GM10847 (cell line): ENCODE results near the gene FGF13.

Experiments
- POLR2A ChIP-seq: IDR thresholded peaks from 2 replicates; pipeline ENCODE4 v1.6.1; 2011; ENCODE audit not compliant: insufficient read length; ENCODE audit errors: extremely low read depth

Gene FGF13

GRCh38 chrX:138704101-138704500, 7.4 kb downstream of the FGF13 start:
- TF ChIP-seq POLR2A = no peak

DNA sequence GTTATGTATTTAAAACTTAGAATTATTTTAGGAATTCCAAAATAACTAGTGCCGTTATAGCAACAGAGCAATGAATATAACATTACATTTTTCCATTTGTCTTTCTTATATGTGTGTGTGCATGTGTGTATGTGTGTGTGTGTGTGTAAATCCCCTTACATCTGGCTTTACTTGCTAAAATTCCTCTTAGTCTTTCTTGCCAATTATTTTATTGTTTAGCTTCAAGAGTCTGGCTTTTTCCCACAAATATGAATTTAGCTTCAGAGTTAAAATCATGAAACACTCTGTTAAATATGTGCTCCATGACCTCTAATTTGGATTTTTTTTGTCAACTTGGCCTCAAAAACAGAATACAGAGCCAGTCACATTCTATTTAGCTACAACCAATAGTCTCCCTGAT, 18.9 kb downstream of the FGF13 start:
- no peak for TF ChIP-seq POLR2A

DNA sequence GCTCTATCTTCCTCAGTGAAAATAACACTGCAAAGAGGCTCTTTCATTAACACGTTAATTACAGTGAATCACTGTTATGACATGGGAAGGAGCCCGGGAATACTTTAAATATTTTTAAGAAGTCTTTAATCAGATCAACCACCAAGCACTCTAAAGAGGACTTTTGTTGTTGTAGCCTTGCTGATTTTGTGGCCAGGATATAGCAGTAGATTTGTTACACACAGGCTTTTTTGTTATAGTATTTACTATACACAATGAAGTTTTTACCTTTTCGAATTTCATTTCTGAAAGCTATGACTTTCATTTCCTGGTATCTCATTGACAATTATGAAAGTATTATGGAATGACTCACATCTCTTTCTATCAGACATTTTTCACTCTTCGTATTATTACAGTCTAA, 20.3 kb downstream of the FGF13 start:
- TF ChIP-seq POLR2A = no peak

GRCh38 chrX:138690591-138690990, 20.9 kb downstream of the FGF13 start:
- no peak for TF ChIP-seq POLR2A

DNA sequence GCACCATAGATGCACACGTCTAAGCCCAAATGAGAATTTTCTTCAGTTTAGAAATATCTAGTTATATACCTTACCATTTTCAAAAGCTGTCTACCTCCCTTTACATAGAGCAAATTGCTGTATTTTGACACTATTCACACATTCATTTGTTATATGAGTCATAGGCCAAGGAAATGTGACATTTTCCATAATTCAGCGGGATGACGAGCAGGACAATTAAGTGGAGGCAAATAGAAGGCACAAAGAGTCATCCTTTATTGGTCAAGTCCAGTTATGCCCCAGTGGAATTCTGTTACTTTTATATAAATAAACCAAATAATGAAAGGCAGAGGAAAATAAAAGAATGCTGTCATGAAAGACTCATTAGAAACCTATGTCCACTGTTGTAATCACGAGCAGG, 27.9 kb downstream of the FGF13 start:
- no peak for TF ChIP-seq POLR2A

- no peak for TF ChIP-seq POLR2A
Observed at GRCh38 chrX:138669693-138670092, 41.8 kb downstream of the FGF13 start.

DNA sequence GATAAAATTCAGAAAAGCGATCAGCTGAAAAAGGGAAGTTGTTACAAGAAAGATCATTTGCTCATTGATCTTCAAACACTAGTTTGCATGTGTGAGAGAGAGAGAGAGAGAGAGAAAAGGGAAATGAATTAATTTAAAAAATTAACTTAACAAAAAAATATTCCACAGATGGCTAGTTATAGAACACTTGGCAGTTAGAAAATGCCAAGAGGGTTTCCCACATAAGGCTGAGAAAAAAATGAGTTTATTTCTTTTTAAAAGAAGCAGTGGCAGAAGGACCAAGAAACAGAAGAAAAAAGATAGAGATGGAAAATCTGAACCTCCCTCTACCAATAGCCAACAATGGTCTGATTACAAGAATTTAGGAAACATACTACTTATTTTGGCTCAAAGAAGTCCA, 47.1 kb downstream of the FGF13 start:
- no peak for TF ChIP-seq POLR2A

DNA sequence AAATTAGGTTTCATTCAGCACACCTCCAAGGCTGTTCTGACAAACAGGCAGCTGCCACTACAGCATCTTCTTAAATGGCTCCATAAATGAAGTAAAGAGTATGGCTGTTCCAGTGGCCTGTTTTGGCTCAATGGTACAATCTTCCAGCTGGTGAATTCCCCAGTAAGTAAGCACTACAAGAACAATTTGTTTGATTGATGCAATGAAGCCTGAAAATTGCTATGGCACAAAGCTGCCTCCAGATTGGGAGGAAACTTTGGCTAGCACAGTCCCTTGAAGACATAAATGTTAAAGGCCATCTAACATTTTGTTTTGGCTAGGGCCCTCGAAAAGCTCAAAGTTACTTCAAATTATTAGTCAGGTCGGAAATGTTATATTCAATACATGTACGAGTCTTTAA, 47.5 kb downstream of the FGF13 start:
- TF ChIP-seq POLR2A = no peak

DNA sequence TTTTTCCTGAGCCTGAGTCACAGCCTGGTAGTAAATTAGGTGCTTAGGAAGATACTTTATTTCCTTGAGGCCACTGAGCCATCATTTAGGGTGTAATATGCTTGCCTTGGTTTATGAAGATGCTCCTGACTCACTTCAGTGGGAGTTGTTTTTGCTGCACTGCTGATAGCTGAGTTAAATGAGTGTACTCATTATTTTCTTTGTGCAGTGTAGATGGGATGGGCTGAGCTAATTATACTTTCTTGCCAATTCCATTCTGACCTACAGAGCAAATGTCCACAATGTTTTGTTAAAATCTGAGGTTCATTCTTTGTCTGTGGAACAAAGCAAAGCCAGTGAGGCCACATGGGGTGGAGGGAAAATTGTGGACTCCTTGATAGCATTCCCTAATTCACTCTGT, 60.0 kb downstream of the FGF13 start:
- no peak for TF ChIP-seq POLR2A

- TF ChIP-seq POLR2A = no peak
Observed at GRCh38 chrX:138648568-138648967, 62.9 kb downstream of the FGF13 start.

DNA sequence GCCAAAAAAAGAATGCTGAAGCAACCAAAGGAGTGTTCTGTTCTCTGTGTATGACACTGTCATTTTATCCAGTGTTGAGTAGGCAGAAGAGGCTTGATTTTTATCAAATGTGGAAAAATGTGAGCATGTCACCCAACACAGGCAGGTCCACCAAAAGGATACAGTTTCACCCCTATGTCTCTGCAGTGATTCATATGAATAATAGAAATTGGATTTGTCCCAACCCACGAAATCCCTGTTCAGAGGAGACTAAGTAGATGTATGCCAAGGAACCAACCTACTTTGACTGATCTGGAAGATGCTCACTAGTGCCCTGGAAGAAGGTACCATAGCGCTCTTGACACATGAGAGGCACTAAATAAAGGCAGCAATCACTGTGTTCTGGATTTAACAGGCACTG, 72.5 kb downstream of the FGF13 start:
- no peak for TF ChIP-seq POLR2A
